ENCODE measurements around the gene FLNC. TPM values are rescaled to one million over a fixed set of nuclear protein-coding genes. Genes with fewer than 3 reads are reported as not detected.

The FLNC gene
- total RNA-seq, 1 donor from 2014 or later = 11.7 TPM

- ATAC-seq (no peak), DNase-seq (no peak)
- no peak overlapping the region for H3K27ac ChIP-seq
- no peak for TF ChIP-seq CTCF (IDR thresholded peaks at IDR 0.05)
- no peaks in the 10 kb centered on the region for H3K9me3 ChIP-seq
- intact Hi-C loops (cut with DNase I) = no loop called here
- H3K4me3 ChIP-seq = no peak overlapping the region
- H3K27me3 ChIP-seq (ENCODE audit: low read depth) = no peaks in the 10 kb centered on the region
- no peaks in the 10 kb centered on the region for H3K4me1 ChIP-seq
- H3K36me3 ChIP-seq = no peaks in the 10 kb centered on the region
Measured at GRCh38 chr7:128804484-128804883, 25.7 kb upstream of the FLNC start.

- Histone ChIP-seq H3K27ac (no peak overlapping the region), H3K9me3 (no peaks in the 10 kb centered on the region), H3K27me3 (ENCODE audit: low read depth) (no peaks in the 10 kb centered on the region), H3K36me3 (no peaks in the 10 kb centered on the region), H3K4me3 (no peak overlapping the region), H3K4me1 (no peaks in the 10 kb centered on the region)
- DNase-seq (no peak), ATAC-seq (no peak)
- no peak for TF ChIP-seq CTCF (IDR thresholded peaks at IDR 0.05)
- intact Hi-C loops (cut with DNase I) = no loop called here
Measured at GRCh38 chr7:128805225-128805624, 25.0 kb upstream of the FLNC start.

GRCh38 chr7:128807191-128807590 is 23.0 kb upstream of the FLNC start:
- no peaks in the 10 kb centered on the region for H3K4me1 ChIP-seq
- H3K36me3 ChIP-seq = no peaks in the 10 kb centered on the region
- intact Hi-C loops (cut with DNase I) = no loop called here
- ATAC-seq (no peak), DNase-seq (no peak)
- H3K4me3 ChIP-seq = no peak overlapping the region
- no peaks in the 10 kb centered on the region for H3K9me3 ChIP-seq
- no peaks in the 10 kb centered on the region for H3K27me3 ChIP-seq (ENCODE audit: low read depth)
- TF ChIP-seq CTCF (IDR thresholded peaks at IDR 0.05) = no peak
- no peak overlapping the region for H3K27ac ChIP-seq

GRCh38 chr7:128809363-128809762 is 20.8 kb upstream of the FLNC start:
- Histone ChIP-seq H3K4me1 (peaks cover 5% of the 10 kb centered on the region), H3K36me3 (no peaks in the 10 kb centered on the region), H3K27ac (no peak overlapping the region), H3K4me3 (no peak overlapping the region), H3K27me3 (ENCODE audit: low read depth) (no peaks in the 10 kb centered on the region), H3K9me3 (no peaks in the 10 kb centered on the region)
- intact Hi-C loops (cut with DNase I) = no loop called here
- ATAC-seq (no peak), DNase-seq (no peak)
- TF ChIP-seq CTCF (IDR thresholded peaks at IDR 0.05) = no peak

- no peak overlapping the region for H3K27ac ChIP-seq
- DNase-seq = no peak
Measured at GRCh38 chr7:128810473-128810872, 19.7 kb upstream of the FLNC start.

More at GRCh38 chr7:128810473-128810872, 19.7 kb upstream of the FLNC start:
- intact Hi-C loops (cut with DNase I) = no loop called here
- no peaks in the 10 kb centered on the region for H3K9me3 ChIP-seq
- no peak for TF ChIP-seq CTCF (IDR thresholded peaks at IDR 0.05)
- no peaks in the 10 kb centered on the region for H3K36me3 ChIP-seq
- H3K4me3 ChIP-seq = no peak overlapping the region
- H3K4me1 ChIP-seq = peaks cover 5% of the 10 kb centered on the region
- no peaks in the 10 kb centered on the region for H3K27me3 ChIP-seq (ENCODE audit: low read depth)
- no peak for ATAC-seq

All from lower lobe of right lung (tissue), 2 donors.